COLO829 (cell line): ENCODE results near the gene LRRN1.
"Not testable (repeated sequence)": the region's sequence is repeated elsewhere in the genome, so short reads cannot be mapped to it uniquely, and the experiment has no call there.

Source experiments
- DNase-seq: peaks from one replicate; pipeline ENCODE4 v3.0.0; 2012; ENCODE audit warnings: low spot score

The LRRN1 gene

GRCh38 chr3:3813013-3813412, 13.8 kb downstream of the LRRN1 start:
- no peak for DNase-seq

- DNase-seq, result no peak
Measured at GRCh38 chr3:3815206-3815605, 16.0 kb downstream of the LRRN1 start.

- no peak for DNase-seq
Measured at GRCh38 chr3:3816034-3816433, 16.8 kb downstream of the LRRN1 start.

DNA sequence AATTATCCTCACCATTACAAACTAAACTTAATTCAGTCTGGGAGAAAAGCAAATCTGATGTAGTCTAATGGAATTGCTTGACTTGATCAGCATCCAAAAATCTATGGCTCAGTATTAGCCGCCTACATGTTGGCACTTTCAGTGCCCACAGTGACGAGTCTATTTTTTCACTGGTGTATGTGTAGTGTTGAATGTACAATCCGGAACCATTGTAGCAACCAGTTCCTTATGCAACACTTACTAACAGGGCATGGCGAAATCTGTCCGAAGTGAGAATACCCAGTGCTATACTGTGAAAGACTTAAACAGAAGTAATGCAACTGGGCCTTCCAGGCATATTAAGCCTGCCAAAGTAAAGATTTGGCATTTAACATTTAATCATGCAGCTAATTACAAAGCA, 18.6 kb downstream of the LRRN1 start:
- DNase-seq, result no peak

DNA sequence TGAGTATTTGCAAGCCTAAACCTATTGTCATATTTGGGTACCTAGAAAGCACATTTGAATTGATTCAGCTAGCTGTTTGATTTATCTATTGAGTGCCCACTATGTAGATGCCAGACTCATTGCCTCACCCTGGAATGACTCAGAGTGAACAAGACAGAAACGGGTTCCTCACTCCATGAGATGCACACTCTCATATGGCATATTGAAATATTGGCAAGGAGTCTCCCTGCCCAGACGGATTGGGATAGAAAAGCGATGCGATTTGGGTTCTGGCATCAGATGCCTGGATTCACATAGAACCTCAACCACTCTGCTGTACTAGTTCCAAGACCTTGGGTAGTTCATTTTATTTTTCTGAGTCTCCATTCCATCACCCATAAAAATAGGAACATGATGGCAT, 22.5 kb downstream of the LRRN1 start:
- no peak for DNase-seq

- no peak for DNase-seq
Measured at GRCh38 chr3:3825035-3825434, 25.8 kb downstream of the LRRN1 start.

GRCh38 chr3:3826521-3826920, 27.3 kb downstream of the LRRN1 start:
- no peak for DNase-seq

DNA sequence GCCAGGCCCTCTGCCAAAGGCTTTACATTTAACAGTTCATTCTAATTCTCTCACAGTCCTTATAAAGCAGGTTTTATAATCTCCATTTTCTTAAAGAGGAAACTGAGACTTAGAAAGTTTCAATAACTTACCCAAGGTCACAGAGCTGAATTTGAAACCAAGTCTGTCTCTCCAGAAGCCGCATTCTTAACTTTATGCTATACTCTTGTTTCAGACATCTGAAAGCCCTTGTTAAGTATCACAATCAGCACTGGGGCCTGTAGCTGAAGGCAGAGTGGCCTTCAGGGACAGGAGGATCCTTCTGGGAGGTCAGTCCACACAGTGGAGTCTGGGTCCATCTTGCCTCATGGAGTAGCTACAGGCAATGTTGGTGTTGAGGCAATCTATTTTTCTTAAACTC, 27.9 kb downstream of the LRRN1 start:
- no peak for DNase-seq

DNA sequence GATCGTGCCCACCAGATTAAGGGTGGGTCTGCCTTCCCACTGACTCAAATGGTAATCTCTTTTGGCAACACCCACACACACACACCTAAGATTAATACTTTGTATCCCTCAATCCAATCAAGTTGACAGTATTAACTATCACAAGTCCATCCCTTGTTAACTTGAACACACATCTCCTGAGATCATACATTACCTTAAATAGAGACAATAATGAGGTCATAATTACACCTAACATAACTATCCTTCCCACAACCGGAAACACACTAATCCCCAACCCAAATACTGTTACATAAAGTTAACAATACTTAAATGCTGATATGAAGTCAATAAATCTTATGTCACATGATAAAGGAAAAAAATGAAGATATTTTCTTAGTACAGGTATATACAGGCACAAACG, 29.2 kb downstream of the LRRN1 start:
- not testable (repeated sequence) for DNase-seq

- DNase-seq, result no peak
Measured at GRCh38 chr3:3836845-3837244, 37.6 kb downstream of the LRRN1 start.

- no peak for DNase-seq
Measured at GRCh38 chr3:3842356-3842755, 43.1 kb downstream of the LRRN1 start.

- no peak for DNase-seq
Measured at GRCh38 chr3:3847994-3848922, 49.0 kb downstream of the LRRN1 start.

DNA sequence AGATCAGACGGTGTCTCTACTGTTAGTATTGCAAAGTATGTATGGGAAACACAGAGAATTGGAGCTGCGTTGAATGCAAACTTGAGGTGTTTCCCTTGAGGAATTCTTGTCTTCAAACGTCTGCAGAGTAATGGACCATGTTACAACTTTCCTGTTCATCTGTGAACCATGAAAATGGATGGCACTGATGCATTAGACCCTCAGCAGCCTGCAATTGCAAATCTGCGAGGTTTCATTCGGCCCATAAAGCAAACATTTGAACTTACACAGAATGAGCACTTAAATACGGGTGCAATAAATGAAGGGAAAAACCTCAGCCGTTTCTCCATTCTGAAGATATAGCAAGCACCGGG, 49.7 kb downstream of the LRRN1 start:
- DNase-seq, result no peak

GRCh38 chr3:3851621-3852323, 52.5 kb downstream of the LRRN1 start:
- DNase-seq, result no peak

- no peak for DNase-seq
Measured at GRCh38 chr3:3853544-3853943, 54.3 kb downstream of the LRRN1 start.

DNA sequence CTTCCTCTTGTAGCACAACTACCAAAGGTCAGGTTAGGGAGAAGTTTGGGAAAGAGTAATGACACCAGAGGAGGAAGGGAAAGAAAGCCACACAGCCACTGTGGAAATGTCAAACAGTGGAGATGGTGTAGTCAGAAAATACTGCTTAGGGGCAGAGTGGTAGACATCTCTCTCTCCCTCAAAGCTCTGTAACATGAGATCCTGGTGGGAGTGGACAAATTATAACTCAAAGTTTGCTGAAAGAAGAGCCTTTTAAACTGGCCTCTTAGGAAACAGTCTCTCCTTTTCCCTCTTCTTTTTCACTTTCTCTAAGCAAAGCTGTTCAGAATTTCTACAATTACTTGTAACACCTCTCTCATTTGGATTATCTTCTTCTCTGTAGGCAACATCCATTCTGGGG, 55.8 kb downstream of the LRRN1 start:
- no peak for DNase-seq

DNA sequence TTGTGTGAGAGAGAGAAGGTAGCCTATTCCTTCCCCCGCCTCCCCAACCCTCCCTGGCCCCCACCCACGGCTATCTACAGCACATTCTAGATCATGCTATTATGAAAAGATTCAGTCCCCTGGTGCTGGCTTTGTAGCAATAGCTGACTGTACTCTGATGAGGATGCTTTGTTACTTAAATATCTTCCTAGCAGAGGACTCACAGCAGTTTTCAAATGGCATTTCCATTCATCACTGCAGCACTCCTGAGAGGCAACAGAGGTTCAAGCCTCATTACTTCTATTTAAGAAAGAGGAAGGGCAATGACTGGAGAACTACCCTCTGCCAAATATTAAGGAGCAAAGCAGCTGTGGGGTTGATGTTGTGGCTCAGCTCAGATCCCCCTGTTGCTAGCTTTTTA, 61.0 kb downstream of the LRRN1 start:
- no peak for DNase-seq

- no peak for DNase-seq
Measured at GRCh38 chr3:3862534-3862933, 63.3 kb downstream of the LRRN1 start.

DNA sequence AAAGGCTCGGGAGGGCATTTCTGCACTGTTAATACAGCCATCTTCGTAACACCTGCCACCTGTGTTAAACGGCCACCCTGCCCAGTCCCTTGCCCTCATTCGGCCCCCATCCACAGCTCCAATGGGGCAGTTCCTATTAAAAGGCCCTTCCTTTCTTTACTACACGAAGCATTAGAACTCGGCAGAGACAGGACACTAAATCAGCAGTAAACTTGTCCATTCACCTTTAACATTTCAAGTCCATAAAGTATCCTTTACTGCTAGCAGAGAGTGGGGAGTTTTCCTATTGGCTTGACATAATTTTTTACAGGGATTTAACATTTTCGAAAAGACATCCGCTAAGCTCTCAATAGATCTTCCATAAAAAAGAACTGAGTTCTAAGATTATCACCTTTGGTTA, 76.3 kb downstream of the LRRN1 start:
- no peak for DNase-seq

- no peak for DNase-seq
Measured at GRCh38 chr3:3881050-3881449, 81.8 kb downstream of the LRRN1 start.

DNA sequence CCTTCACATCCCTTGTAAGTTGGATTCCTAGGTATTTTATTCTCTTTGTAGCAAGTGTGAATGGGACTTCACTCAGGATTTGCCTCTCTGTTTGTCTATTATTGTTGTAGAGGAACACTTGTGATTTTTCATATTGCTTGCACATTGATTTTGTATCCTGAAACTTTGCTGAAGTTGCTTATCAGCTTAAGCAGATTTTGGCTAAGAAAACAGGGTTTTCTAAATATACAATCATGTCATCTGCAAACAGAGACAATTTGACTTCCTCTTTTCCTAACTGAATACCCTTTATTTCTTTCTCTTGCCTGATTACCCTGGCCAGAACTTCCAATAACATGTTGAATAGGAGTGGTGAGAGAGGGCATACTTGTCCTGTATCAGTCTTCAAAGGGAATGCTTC, 88.1 kb downstream of the LRRN1 start:
- DNase-seq, result not testable (repeated sequence)

DNA sequence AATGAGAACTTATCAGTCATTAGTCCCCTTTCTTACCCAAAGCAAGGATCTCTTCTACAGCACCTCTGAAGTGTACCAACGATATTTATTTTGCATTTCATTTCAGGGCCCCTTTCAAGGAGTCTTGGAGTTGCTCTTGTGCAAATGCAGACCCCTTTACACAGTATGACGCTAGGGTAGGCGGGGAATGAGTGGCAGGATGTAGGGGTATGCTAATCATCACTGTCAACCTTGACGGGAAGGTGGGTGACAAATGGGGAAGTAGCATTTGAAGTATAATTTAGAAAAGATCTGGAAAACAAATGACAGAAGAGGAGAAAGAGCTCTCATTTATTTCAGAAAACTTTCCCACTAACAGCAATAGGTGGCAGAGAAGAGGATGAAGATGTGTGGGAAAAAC, 94.4 kb downstream of the LRRN1 start:
- DNase-seq, result no peak
